ENCODE results near the gene REPS1.

Gene REPS1

GRCh38 chr6:138920906-138921305, 67.1 kb downstream of the REPS1 start:
- DNase-seq = no peak

GRCh38 chr6:138914701-138915100, 73.4 kb downstream of the REPS1 start:
- no peak for DNase-seq

- DNase-seq = no peak
These were observed 75.7 kb downstream of the REPS1 start for GRCh38 chr6:138912308-138912707.

GRCh38 chr6:138909975-138910374, 78.1 kb downstream of the REPS1 start:
- DNase-seq = no peak

DNA sequence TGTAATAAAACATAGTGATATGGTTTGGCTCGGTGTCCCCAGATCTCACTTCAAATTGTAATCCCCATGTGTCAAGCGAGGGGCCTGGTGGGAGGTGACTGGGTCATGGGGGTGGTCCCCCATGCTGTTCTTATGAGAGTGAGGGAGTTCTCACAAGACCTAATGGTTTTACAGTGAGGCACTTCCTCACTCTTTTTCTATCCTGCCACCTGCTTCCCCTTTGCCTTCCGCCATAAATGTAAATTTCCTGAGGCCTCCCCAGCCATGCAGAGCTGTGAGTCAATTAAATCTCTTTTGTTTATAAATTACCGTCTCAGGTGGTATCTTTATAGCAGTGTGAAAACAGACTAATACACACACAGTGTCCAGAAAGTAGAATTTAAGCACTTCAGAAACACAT, 78.5 kb downstream of the REPS1 start:
- no peak for DNase-seq

DNA sequence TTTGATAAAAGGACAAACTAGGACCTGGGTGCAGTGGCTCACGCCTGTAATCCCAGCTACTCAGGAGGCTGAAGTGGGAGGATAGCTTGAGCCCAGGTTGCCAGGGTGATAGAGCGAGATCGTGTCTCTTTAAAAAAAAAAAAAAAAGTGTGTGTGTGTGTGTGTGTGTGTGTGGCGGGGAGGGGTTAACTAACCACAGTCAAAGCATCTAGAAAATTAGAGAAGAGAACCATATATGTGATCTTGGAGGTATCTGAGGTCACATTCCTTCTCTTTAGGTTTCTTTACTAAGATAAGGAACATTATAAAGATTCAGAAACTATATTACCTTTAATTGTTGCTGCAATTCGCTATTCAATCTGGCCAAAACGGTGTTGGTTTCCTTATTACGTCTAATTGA, 80.9 kb downstream of the REPS1 start:
- no peak for DNase-seq

GRCh38 chr6:138897031-138897430, 91.0 kb downstream of the REPS1 start:
- DNase-seq = no peak

- no peak for DNase-seq
These were observed 91.8 kb downstream of the REPS1 start for GRCh38 chr6:138896104-138896756.

GRCh38 chr6:138891255-138891986, 96.6 kb downstream of the REPS1 start:
- DNase-seq = no peak

GRCh38 chr6:138885156-138885819, 102.8 kb downstream of the REPS1 start:
- no peak for DNase-seq

DNA sequence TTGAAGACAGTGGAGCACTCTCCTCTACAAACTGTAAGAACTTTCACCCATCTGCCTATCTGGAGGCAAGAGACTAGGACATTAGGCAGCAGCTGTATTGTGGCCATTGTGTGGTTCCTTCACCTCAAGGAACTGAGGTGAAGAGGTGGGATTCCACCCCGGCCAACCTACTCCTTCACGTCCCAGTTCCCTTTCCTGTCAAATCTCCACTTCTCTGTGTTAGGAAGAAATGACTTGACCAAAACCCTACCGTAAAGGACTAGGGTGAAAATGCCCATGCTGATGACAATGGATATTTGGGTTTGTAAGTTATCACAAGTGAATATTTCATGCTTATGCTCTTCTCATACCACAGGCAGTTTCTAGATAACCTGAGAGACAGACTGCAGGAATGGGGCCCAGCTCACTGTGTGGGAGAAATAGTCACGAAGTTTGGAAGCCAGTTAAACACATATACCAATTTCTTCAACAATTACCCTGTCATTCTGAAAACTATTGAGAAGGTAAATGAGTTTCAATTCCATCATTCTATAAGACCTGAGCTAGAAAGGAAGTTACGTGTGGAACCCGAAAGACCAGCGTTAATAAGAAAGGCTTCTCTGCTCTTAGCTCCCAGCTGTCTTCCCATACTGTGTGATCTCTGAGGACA, 105.6 kb downstream of the REPS1 start:
- DNase-seq = no peak

GRCh38 chr6:138873191-138873590, 114.9 kb downstream of the REPS1 start:
- no peak for DNase-seq

DNA sequence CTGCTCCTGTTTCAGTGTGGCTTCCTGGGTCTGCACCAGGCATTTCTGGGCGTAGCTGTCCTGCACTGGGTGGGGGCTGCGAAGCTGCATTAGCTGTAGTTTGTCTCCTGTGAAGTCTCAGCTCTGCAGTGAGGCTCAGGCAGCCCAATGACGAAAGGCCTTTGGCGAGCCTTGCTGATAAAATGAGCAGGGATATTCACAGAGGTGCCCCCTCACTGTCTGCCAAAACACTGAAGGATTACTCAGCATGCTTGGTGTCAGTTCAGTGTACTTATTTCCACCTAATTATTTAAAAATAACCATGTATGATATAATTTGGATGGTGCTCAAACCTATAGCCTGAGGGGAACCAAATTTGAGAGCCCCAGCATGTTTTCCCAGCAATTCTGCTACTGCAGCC, 118.7 kb downstream of the REPS1 start:
- no peak for DNase-seq

DNA sequence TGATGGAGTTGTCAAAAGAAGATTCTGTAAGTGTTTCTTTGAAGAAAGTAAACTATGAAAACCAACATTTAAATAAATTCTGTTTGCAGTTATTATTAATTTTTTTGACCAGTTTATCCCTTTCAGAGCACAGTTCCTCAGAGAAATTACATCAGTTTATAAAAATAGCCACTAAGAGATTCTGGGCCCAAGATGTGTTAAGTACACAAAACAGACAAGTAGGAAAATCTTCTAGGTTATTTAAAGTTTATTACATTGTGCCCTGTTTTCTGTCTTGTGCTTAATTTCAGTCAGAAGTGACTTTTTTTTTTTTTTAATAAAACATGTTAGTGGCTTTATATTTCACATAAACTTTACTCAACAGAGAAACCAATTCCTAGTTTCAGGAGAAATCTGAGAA, 119.9 kb downstream of the REPS1 start:
- no peak for DNase-seq

- DNase-seq = no peak
These were observed 122.5 kb downstream of the REPS1 start for GRCh38 chr6:138865480-138866109.

GRCh38 chr6:138864343-138864890, 123.6 kb downstream of the REPS1 start:
- DNase-seq = no peak

DNA sequence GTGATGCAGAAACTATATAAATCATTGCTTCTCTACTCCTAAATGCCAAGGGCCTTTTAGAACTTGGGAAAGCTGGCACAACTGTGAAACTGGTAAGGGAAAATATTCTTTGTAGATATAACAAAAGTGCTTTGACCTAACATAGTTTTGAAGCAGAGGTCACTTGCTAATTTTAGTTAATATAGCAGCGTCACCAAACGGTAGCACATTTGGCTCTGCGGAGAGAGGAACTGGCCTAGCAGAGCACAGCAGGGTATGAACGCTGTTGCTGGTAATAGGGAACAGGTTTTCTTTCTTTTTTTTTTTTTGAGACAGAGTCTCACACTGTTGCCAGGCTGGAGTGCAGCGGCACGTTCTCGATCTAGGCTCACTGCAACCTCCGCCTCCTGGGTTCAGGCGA, 124.7 kb downstream of the REPS1 start:
- no peak for DNase-seq

GRCh38 chr6:138862456-138862855, 125.6 kb downstream of the REPS1 start:
- DNase-seq = no peak

DNA sequence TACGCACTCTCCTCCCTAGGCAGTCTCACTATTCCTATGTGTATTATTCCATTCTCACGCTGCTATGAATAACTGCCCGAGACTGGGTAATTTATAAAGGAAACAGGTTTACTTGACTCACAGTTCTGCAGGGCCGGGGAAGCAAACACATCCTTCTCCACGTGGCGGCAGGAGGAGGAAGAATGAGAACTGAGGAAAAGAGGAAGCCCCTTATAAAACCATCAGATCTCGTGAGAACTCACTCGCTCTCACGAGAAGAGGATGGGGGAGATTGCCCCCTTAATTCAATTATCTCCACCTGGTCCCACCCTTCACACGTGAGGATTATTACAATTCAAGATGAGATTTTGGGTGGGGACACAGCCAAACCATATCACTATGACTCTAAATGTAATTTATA, 130.3 kb downstream of the REPS1 start:
- no peak for DNase-seq

GRCh38 chr6:138856654-138857053, 131.4 kb downstream of the REPS1 start:
- no peak for DNase-seq

Measured in activated CD4-positive, CD25-positive, alpha-beta regulatory T cell treated with anti-CD3 and anti-CD28 coated beads, Interleukin-2, amount 50 U/mL, for 72 hours (primary cell).